H7 (cell line): ENCODE data around the gene LGALS1. TPM values are rescaled to one million over a fixed set of nuclear protein-coding genes. Genes with fewer than 3 reads are reported as not detected.
A peak's percentile ranks its signal among the peaks of the same experiment; 100 is the strongest.

Experiments
- DNase-seq: peaks from one replicate; pipeline ENCODE4 v3.0.0; 2012
- H3K27me3 ChIP-seq: 2 replicates; pipeline ENCODE4 v1.6.0; 2011; ENCODE audit warnings: mild to moderate bottlenecking, low read length; ENCODE audit not compliant: control insufficient read depth, insufficient read depth
- H3K36me3 ChIP-seq: replicated peaks from 2 replicates; pipeline ENCODE4 v1.5.1; 2011; ENCODE audit warnings: low read length; ENCODE audit not compliant: control insufficient read depth, insufficient read depth
- H3K4me3 ChIP-seq: 2 replicates; pipeline ENCODE4 v1.5.1; 2011; ENCODE audit warnings: low read depth, mild to moderate bottlenecking, control low read depth, low read length, moderate library complexity; ENCODE audit not compliant: insufficient read depth
- total RNA-seq: library from RNA; depleted of rRNA; stranded (reverse); fragments of >200 nt; shearing (Covaris generic); gene quantifications from 2 replicates; pipeline ENCODE4 v1.2.3, GENCODE V29; 2014

LGALS1 gene
- total RNA-seq, 1 experiment from 2014 or later, result 206 TPM

- DNase-seq, result no peak
- no peak overlapping the region for H3K4me3 ChIP-seq
- H3K27me3 ChIP-seq, result no peaks in the 10 kb centered on the region
- peaks cover 4% of the 10 kb centered on the region for H3K36me3 ChIP-seq
These were observed 11.0 kb upstream of the LGALS1 start for GRCh38 chr22:37664249-37665101.

GRCh38 chr22:37665487-37665886 lies 9.9 kb upstream of the LGALS1 start:
- Histone ChIP-seq H3K4me3 (no peak overlapping the region), H3K36me3 (peaks cover 4% of the 10 kb centered on the region), H3K27me3 (no peaks in the 10 kb centered on the region)
- no peak for DNase-seq

GRCh38 chr22:37669586-37669985 lies 5.8 kb upstream of the LGALS1 start:
- Histone ChIP-seq H3K27me3 (no peaks in the 10 kb centered on the region), H3K36me3 (peaks cover 4% of the 10 kb centered on the region), H3K4me3 (no peak overlapping the region)
- no peak for DNase-seq

- H3K36me3 ChIP-seq, result no peaks in the 10 kb centered on the region
- no peak overlapping the region for H3K4me3 ChIP-seq
- H3K27me3 ChIP-seq, result no peaks in the 10 kb centered on the region
- no peak for DNase-seq
These were observed 3.1 kb upstream of the LGALS1 start for GRCh38 chr22:37672206-37672919.

DNA sequence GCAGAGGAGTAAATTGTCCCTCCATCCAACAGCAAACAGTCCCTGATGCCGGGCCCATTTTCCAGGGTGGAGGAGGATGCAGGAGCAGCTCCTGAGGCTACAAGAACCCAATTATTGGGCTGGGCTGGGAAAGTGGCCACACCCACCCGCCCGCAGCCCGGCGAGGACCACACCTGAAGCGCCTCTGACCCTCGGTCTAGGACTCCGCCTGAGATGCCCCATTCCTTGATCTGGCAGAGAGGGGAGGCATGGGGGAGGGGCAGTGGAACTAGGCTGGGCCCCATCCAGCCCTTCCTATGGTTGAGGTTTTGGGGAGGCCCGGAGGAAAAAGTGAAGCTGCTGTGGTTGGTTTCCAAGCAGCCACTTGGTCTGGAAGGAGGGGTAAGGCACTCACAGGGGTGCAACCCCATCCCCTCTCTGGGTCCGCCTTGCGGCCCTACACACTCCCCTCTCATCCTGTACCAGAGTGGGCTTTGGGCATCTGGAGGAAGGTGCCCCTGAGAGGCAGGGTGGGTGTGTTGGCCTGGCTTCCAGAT lies 2.4 kb upstream of the LGALS1 start:
- no peak overlapping the region for H3K4me3 ChIP-seq
- H3K36me3 ChIP-seq, result no peaks in the 10 kb centered on the region
- H3K27me3 ChIP-seq, result no peaks in the 10 kb centered on the region
- no peak for DNase-seq

DNA sequence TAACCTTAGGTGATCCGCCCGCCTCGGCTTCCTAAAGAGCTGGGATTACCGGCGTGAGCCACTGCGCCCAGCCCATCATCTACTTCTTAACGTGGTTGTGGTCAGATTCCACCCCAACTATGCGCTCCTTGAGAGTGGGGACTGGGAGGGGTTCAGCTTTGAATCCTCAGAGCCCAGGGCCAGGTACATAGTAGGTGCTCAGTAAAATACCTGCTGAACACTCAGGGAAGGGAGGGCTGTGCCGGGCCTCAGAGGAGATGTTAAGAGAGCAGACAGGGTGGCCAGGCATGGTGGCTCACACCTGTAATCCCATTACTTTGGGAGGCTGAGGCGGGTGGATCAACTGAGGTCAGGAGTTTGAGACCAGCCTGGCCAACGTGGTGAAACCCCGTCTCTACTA lies 1.2 kb upstream of the LGALS1 start:
- Histone ChIP-seq H3K36me3 (no peaks in the 10 kb centered on the region), H3K27me3 (no peaks in the 10 kb centered on the region), H3K4me3 (no peak overlapping the region)
- no peak for DNase-seq

DNA sequence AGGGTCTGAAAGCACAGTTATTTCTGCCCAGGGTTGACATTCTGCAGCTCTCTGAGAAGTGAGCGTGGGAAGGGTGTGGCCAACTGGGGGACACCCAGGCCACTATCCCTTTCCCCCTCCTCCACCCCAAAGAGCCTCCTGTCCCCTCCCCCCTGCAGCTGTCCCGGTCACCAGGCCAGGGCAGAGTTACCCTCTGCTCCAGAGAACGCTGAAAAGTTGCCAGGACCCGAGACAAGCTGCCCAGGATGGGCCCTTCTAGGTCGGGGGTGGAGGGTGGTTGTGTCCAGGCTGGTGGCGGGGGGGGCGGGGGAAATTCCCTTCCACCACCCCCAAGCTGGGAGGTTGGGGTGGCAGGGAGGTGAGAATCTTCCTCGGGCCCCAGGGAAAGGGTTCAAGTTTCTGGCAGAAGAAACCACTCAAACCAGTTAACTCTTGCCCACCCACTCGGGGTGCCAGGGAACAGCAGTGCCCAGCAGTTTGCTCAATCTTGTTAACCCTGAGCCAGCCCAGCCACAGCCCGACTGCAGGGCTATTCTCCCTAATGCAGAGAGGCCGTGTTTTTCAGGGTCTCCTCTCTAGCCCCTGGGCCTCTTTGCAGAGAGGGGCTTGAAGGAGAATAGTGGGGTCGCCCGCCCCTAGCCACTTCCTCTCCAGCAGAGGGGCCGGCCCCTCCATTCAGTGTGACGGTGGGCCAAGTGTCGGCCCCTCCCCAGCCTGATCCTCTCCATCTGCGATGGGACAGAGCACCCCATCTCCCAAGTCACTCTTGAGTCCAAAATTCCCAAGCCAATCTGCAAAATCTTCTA lies 697 bp downstream of the LGALS1 start:
- H3K4me3 ChIP-seq, result peak overlapping the region; percentile 48
- H3K27me3 ChIP-seq, result no peaks in the 10 kb centered on the region
- peak; percentile 59 for DNase-seq
- H3K36me3 ChIP-seq, result no peaks in the 10 kb centered on the region

DNA sequence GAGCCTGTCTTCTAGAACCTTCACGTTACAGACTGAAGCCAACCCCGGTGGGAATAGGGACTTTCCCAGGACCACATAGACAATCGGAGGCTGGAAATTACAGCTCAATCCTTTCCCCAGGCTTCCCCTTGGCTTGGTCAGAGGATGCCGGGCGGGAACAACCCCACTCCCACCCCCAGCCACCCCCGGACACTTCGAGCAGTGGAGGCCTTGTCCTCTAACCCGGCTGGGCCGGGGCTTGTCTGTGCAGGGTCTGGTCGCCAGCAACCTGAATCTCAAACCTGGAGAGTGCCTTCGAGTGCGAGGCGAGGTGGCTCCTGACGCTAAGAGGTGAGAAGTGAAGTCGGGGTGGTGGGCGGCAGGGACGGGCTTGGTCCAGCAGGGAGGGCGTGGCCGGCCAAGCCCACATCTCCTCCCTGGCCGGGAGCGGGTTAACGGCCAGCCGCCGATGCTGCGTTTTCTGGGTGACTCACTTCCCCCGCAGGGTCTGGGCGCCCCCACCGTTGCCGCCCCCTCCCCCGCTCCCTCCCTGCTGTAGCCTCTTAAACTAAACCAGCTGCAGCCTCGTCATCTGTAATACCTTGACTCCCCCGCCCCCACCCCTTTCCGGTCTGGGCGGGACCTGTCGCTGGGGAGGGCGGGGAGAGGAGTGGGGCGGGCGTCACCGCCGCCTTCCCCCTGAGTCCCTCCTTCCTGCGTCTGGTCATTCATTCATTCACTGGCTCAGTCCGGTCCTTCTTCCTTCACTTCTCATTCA lies 1.5 kb downstream of the LGALS1 start:
- Histone ChIP-seq H3K27me3 (no peaks in the 10 kb centered on the region), H3K36me3 (no peaks in the 10 kb centered on the region), H3K4me3 (peak overlapping the region; percentile 48)
- peak; percentile 95 for DNase-seq

DNA sequence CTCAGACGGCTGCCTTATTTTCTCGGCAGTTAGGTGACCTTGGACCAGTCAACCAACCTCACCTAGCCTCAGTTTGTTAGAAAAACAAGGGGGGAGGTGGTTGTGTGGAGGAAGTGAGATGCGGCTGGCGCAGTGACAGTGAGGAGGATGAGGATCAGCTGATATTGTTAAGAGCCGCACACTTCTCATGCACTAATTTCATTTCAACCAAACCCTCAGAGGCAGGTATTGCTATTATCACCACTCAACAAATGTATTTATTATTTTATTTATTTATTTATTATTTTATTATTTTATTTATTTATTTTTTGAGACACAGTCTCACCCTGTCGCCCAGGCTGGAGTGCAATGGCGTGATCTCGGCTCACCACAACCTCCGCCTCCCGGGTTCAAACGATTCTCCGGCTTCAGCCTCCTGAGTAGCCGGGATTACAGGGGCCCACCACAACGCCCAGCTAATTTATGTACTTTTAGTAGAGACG lies 2.1 kb downstream of the LGALS1 start:
- no peaks in the 10 kb centered on the region for H3K27me3 ChIP-seq
- DNase-seq, result no peak
- H3K36me3 ChIP-seq, result no peaks in the 10 kb centered on the region
- H3K4me3 ChIP-seq, result peak overlapping the region; percentile 20

DNA sequence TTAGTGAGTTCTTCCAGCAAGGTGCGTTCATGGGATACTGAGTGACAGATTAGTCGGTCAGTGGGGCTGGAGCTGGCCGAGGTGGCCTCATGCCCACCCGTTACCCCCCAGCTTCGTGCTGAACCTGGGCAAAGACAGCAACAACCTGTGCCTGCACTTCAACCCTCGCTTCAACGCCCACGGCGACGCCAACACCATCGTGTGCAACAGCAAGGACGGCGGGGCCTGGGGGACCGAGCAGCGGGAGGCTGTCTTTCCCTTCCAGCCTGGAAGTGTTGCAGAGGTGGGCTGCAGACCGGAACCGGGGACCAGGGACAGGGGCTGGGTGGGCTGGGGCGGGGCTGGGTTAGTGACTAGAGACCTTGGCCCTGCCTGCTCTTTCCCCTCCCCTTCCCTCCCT lies 2.9 kb downstream of the LGALS1 start:
- Histone ChIP-seq H3K27me3 (no peaks in the 10 kb centered on the region), H3K36me3 (no peaks in the 10 kb centered on the region), H3K4me3 (no peak overlapping the region)
- peak; percentile 33 for DNase-seq

- Histone ChIP-seq H3K4me3 (no peak overlapping the region), H3K36me3 (no peaks in the 10 kb centered on the region), H3K27me3 (no peaks in the 10 kb centered on the region)
- no peak for DNase-seq
These were observed 4.2 kb downstream of the LGALS1 start for GRCh38 chr22:37679670-37680069.

DNA sequence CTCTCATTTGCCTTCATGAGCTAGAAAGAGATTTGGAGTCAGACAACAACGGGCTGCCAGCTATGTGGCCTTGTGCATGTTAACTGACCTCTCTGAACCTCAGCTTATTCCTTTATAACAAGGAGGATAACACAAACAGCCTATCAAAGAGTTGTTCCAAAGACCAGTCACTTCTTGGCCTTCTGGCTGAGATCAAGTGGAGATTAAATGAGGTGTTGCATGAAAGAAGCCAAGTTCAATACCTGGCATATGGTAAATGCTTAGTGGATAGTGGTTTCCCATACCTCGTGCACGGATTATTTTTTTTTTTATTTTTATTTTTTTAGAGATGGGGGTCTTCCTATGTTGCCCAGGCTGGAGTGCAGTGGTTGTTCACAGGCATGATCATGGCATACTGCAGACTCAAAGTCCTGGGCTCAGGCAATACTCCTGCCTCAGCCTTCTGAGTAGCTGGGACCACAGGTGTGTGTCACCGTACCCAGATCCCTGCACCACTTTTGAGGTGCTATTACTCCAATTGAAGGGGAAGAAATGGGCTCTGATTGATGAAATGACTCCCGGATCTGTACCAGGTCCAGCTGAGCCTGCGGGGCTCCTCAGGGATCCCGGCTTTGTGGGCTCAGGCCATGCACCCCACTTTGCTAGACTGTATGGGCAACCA lies 4.9 kb downstream of the LGALS1 start:
- DNase-seq, result no peak
- H3K4me3 ChIP-seq, result no peak overlapping the region
- no peaks in the 10 kb centered on the region for H3K27me3 ChIP-seq
- H3K36me3 ChIP-seq, result no peaks in the 10 kb centered on the region

- Histone ChIP-seq H3K4me3 (no peak overlapping the region), H3K27me3 (no peaks in the 10 kb centered on the region), H3K36me3 (no peaks in the 10 kb centered on the region)
- no peak for DNase-seq
These were observed 5.6 kb downstream of the LGALS1 start for GRCh38 chr22:37681001-37681424.
